Measurements from ENCODE around the gene ZSCAN4.

GRCh38 chr19:57651654-57651996 is 17.1 kb upstream of the ZSCAN4 start:
- TF ChIP-seq, protein P1, sequence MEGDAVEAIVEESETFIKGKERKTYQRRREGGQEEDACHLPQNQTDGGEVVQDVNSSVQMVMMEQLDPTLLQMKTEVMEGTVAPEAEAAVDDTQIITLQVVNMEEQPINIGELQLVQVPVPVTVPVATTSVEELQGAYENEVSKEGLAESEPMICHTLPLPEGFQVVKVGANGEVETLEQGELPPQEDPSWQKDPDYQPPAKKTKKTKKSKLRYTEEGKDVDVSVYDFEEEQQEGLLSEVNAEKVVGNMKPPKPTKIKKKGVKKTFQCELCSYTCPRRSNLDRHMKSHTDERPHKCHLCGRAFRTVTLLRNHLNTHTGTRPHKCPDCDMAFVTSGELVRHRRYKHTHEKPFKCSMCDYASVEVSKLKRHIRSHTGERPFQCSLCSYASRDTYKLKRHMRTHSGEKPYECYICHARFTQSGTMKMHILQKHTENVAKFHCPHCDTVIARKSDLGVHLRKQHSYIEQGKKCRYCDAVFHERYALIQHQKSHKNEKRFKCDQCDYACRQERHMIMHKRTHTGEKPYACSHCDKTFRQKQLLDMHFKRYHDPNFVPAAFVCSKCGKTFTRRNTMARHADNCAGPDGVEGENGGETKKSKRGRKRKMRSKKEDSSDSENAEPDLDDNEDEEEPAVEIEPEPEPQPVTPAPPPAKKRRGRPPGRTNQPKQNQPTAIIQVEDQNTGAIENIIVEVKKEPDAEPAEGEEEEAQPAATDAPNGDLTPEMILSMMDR (IDR thresholded peaks at IDR 0.05) = no peak
- no peak for TF ChIP-seq POLR2A (IDR thresholded peaks at IDR 0.05)
